Measurements from ENCODE around the gene MPDZ.
"Not testable (repeated sequence)": the region's sequence is repeated elsewhere in the genome, so short reads cannot be mapped to it uniquely, and the experiment has no call there.

MPDZ gene

DNA sequence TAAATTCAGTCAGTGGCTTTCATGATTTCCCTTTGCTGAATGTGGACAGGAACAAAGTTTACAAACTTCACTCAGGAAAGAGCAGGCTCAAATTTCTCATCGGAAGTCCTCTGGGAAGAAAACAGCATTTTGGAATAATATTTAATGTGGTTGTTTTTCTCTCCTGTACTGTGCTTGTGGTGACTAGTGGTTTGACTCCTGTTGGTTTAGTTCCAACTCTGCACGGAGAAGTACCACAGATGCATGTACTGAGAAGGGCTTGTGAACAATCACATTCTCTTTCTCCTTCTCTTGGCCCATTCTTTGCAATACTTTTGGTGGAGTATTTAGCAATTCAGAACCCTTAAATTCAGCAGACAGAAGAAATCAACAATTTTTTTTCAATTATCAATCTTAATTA lies 13.3 kb downstream of the MPDZ start:
- DNase-seq (ENCODE audit: low read depth in 2 of 2, low spot score in 1 of 2): no peak

DNA sequence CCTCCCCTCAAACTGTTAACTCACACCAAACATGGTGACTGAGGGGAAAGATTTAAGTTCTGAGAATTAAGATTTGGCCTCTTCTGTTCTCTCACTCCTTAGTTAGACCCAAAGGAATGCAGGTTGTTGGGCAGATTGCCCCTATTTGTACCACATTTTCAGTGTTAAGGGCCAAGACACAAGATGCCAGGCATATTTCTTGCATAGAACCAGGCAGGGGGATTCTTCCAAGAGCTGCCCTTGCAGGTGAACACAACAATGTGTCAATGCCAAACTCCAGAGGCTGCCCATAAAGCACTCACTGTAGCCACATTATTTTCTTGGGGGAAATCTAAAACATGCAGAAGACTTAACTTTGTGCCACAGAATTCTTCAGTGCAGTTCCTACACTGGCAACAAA lies 14.7 kb downstream of the MPDZ start:
- DNase-seq (ENCODE audit: low read depth in 2 of 2, low spot score in 1 of 2): no peak

DNA sequence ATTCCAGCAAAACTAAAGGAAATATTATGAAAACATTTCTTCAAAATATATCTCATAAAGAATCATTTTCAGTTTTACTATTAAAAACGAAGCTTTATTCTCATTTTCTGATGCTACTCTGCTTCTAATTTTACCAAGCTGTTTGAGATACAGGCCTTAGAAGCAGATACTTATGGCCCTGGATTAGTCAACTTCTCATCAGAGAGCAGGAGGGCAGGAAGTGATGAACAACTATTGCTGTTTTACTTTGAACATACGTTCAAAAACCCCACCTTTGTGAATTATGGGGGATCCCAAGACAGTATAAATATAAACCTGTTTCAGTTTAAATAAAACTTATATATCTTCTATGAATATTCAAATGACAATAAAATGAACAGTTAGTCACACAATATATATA lies 16.0 kb downstream of the MPDZ start:
- no peak for DNase-seq (ENCODE audit: low read depth in 2 of 2, low spot score in 1 of 2)

DNA sequence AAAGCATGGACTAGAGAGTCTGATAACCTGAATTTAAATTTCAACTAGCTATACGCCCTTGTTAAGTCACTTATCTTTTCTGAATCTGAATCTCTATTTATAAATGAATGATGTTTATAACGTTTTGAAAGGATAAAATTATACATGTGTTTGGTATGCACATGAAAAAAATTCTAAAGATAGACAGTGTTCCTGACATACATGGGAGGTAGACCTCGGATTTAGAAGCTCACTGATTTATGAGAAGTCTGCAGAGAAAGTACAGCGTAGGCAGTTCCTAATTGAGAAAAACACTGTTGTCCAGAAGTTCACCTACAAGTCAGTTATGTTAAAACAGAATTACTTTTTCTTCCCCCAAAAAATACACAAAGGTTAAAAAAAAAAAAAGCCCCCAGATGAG lies 26.6 kb downstream of the MPDZ start:
- DNase-seq (ENCODE audit: low read depth in 2 of 2, low spot score in 1 of 2): no peak

DNA sequence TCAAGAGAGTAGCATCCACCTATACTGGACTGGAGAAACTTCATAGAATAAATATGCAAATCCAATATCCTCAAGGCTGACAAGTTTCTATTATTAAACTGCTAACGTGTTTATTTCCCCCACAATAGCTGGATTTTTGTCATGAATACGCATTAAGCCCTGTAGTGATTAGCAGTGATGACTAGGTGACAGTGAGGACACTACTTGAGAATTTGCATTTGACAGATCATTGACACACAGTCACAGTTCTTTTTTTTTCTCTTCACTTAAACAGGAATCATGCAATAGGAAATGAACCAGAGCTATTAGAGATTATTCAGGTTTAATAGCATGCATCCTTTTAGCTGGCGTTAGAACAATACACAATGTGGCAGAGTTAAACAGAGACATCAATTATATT lies 35.3 kb downstream of the MPDZ start:
- no peak for DNase-seq (ENCODE audit: low read depth in 2 of 2, low spot score in 1 of 2)

DNA sequence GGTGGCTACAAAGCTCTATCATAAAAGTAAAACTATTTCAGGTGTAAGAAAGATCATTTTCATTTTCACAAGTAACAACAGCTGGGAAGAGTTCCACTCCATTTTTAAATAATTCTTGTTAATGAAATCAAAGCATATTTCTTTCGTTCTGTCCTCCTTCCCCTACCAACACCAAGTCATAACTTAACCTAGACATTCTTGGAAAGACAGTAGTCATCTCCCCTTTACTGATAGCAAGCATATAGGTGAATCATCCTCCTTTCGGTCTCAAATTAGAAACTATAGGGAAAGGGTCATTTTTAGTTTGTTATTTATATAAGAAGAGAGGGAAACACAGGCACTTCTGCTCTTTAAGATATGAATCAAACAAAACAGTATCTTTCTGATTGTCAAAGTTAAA lies 38.2 kb downstream of the MPDZ start:
- no peak for DNase-seq (ENCODE audit: low read depth in 2 of 2, low spot score in 1 of 2)

DNA sequence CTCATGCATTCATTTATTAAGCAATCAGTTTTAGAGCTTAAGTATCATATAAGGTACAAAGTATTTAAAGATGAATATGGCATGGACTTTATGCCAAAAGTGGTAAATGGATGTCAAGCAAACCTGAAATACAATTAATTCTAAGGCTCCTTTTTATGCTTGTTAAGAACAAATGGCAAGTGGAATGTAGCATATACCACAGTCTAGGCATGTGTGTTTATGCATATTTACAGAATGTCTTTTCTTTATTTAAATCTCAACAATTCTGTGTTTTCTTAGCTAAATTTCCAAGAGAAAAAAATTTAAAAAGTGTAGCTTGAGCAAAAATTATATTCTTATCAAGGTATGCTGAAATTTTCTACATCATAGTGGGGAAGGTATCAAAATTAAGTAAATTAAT lies 39.8 kb downstream of the MPDZ start:
- DNase-seq (ENCODE audit: low read depth in 2 of 2, low spot score in 1 of 2): no peak

DNA sequence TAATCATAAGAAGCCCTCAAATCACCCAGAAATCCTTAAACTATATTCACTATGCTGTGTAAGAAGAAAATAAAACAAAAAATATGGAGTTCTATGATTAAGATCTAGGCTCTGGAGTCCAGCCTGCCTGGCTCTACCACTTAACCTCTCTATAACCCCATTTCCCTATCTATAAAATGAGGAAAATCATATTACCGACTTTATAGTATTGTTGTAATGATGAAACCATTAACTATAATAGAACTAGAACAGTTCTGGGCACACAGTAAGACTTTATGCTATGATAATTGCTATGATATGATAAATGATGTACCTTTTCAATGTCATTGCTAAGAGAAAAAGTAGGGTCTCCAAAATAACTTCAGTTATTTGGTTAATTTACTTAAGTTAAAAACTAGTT lies 40.3 kb downstream of the MPDZ start:
- DNase-seq (ENCODE audit: low read depth in 2 of 2, low spot score in 1 of 2): no peak

DNA sequence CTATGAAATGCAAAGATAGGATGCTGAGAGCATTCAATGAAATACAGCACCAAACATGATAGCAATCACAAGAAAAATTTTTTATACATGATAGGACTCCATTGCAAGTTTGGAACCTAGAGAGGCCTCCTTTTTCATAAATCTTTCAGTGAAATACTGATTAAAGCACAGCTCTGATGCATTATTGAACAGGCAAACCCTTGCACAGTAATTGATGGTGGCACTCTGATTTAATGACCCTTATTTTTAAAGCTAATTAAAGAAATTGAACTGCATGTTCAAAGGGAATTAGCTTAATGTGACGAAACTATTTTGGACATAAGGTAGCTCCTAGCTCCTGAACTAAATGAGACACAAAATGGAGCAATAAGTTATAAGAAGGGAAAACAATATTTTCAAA lies 44.6 kb downstream of the MPDZ start:
- no peak for DNase-seq (ENCODE audit: low read depth in 2 of 2, low spot score in 1 of 2)

DNA sequence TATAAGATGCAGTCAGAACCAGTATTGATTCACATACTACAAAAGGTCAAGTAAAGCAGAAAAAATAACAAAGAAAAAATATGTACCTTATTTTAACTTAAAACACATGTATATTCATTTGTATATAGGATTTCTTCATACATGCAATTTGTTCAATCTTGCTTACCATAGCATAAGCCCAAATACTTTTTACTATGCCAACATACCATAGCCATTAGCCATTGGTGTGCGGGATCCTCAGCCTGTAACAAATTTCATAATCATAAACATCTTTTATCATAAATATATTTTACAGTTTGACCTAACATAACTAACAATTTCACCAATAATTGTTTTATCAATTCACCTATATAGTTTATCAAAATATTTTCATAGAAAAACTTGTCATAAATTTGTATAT lies 51.1 kb downstream of the MPDZ start:
- no peak for DNase-seq (ENCODE audit: low read depth in 2 of 2, low spot score in 1 of 2)

DNA sequence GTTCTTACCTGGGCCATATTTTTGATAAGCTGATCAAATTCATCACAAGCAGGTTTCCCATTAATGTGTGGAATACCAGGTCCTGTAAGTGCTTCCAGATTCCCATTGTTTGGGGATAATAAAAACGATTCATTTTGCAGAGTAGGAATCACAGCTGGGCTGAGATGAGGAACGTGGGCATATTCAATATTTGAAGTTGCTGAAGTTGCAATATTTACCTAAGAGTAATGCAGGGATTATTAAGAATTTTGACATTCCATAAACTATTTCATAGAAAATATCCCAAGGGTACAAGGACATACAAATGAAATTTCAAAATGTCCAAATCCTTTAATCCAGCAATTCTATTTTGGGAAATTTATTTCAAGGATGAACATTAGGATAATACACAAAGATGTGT lies 55.1 kb downstream of the MPDZ start:
- no peak for DNase-seq (ENCODE audit: low read depth in 2 of 2, low spot score in 1 of 2)

DNA sequence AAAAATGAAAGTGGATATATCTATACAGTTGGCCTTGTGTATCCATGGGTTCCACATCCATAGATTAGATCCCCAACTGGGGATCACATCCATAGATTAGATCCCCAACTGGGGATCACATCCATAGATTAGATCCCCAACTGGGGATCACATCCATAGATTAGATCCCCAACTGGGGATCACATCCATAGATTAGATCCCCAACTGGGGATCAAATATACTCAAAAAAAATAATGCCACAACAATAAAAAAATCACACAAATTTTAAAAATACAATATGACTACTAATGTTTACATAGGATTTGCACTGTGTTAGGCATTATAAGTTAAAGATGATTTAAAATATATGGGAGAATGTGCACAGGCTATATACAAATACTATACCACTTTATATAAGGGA lies 56.8 kb downstream of the MPDZ start:
- DNase-seq (ENCODE audit: low read depth in 2 of 2, low spot score in 1 of 2): not testable (repeated sequence)

DNA sequence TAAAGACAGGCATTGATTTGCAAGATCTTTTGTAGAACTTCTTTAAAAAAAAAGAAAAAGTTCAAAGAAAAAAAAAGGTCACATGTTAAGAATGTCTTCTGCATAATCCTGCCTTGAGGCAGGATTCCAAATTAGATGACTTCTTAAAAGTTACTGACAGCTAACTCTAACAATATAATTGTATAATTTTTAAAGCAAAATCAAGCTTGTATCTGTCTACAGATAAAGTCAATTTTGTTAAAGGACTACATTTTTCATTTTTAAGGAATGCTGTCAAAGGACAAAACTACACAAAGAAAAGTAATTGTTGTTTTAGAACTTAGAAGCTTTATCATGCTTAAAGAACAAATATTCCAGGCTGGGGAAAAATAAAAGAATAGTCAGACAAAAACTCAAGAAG lies 57.8 kb downstream of the MPDZ start:
- no peak for DNase-seq (ENCODE audit: low read depth in 2 of 2, low spot score in 1 of 2)

DNA sequence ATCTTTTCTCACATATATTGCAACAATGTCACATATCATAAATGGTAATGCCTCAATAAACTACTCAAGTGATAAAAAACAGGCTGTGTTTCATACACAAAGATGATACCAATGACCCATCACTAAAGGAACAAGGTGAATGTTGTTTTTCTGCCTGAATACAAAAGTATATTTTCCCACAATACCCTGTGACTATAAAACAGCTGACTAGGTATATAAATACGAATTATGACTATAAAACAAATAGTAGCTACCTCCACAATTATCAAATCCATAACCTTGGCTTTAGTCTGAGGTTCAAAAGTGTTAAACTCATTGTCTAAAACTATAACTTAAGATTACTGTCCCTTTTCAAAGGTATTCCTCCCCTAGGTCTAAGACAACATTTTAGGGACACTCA lies 58.7 kb downstream of the MPDZ start:
- DNase-seq (ENCODE audit: low read depth in 2 of 2, low spot score in 1 of 2): no peak

DNA sequence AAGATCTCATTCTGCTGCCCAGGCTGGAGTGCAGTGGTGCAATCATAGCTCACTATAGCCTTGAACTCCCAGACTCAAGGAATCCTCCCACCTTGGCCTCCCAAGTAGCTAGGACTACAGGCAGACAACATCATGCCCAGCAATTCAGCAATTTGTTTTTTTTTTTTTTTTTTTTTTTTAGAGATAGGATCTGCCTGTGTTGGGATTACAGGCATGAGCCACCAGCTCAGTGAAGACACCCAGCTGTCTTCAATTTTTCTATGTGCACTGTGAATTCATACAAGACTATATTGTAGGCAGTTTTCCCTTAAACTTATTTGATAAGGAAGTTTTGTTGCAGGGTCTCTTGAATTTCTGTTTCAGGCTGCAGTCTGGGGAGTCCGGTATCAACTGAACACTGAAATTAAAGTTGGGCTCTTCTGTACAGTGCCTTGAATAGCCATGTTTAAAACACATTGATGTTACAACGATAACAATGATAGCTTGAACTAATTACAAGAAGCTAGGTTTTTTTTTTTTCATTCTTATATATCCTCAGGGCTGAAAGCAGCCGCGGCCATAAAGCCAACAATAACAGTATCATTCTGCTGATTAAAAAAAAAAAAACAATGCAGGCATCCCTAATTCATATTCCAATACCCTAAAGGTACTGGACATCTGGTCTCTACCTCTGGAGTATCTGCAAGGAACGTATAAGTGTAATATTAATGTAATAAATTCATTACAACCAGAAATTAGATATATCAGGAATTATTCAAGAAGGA lies 63.5 kb downstream of the MPDZ start:
- no peak for DNase-seq (ENCODE audit: low read depth in 2 of 2, low spot score in 1 of 2)

DNA sequence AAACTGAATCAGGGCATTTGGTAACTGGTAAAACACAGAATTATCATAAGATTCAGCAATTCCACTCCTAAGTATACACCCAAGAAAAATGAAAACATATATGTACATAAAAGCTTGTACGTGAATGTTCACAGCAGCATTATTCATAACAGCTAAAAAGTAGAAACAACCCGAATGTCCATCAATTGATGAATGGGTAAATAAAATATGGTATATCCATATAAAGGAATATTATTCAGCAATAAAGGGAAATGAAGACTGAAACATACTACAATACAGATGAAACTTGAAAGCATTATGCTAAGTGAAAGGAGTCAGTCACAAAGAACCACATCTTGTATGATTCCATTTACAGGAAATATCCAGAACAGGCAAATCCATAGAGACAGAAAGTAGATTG lies 65.5 kb downstream of the MPDZ start:
- no peak for DNase-seq (ENCODE audit: low read depth in 2 of 2, low spot score in 1 of 2)

DNA sequence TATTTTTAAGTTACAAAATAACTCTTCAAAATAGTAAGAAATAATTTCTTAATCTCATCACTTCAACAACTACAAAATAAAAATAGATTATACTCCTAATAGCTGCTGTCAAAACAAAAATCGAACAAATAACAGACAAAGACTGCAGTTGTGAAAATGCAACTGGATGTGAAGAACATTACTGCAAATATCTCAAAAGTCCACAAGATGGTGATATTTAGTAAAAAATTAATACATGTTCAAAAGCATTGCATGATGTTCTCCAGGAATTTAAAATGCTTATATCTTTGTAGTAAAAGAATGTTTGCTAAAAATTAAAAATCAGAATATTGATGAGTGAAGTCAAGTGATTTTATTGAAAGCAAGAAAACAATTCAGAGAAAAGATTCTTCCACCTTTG lies 66.2 kb downstream of the MPDZ start:
- DNase-seq (ENCODE audit: low read depth in 2 of 2, low spot score in 1 of 2): no peak

DNA sequence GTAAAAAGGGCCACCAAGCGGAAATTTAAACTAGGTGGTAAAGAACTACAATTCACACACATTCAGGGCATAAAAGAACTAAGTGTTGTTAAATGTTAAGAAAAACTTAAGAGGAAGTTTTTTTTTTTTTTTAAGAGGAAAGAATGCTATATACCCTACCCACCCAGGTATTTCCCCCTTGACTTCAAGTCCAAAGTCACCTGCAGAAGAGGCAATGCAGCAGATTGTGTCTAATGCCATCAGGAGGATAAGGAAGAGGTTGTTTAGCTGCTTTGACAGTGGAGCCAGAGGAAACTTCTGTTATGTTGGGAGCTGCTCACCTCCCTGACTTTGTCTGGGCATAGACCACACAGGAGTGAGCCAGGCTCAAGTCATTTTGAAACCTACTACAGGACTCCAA lies 69.2 kb downstream of the MPDZ start:
- no peak for DNase-seq (ENCODE audit: low read depth in 2 of 2, low spot score in 1 of 2)

DNA sequence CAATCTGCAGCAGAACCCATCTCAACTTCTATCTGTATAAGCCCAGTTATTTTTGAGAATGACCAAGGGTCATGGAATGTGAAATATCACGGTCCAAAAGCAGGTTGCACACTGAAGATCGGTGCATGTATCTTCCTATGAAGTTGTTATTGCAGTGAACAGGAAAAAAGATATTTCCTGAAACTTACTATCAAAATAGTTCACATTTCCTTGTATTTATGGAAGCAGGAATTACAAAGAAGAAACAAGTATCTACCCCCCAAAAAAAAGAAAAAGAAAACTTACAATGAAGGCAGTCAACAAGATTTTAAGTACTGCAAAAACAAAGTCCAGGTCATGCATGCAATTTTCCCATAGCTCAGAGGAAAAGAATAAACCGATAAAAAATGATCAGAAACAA lies 70.0 kb downstream of the MPDZ start:
- DNase-seq (ENCODE audit: low read depth in 2 of 2, low spot score in 1 of 2): no peak

DNA sequence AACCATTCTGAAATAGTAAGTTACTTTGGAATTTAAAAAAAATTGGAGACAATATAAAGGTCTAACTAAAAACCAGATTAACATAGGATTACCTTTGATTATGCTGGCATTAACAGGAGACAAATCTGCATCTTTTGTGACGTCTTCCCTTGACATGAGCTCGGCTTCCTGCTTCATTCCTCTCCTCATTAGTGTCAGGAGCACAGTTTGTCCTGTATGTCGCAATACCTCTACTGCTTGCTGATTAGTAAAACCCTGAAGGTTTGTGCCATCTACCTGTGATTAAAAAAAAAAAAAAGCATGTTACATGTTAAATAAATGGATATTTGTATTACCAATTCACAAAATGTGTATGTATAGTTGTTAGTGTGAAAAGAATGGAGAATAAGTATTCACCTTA lies 73.7 kb downstream of the MPDZ start:
- no peak for DNase-seq (ENCODE audit: low read depth in 2 of 2, low spot score in 1 of 2)

DNA sequence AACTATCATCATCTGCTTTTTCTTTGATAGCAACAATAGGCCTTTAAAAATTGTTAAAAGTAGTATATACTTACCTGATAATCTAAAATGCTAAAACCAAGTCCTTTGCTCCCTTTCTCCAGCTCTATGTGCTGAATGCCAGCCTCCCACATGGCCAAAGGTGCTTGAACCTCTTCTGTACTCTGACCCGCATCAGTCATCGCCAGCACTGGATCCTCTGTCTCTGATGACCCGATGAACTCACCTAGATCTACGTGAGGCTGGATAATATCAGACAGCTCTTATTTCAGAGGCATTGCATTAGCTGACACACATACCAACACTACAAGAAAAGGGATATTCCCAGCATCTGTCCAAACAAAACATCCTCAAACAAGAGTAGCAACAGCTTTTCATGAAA lies 89.5 kb downstream of the MPDZ start:
- no peak for DNase-seq (ENCODE audit: low read depth in 2 of 2, low spot score in 1 of 2)

DNA sequence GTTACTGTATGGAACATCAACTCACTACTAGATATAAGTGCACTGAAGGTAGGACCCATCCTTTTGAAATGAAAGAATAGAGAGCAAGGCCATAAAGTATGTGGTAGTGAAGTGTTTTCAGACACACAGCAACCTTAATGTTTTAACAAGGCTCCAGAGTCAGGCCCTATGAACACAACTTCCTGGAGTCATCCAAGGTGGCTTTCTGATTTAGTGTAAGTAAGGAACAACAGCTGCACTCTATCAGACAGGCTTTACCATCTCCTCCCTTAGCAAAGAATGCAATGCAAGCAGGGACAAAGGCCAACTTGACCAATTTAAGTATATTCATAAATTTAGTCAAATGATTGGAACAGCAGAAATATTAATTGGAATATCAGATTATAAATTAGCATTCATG lies 90.1 kb downstream of the MPDZ start:
- DNase-seq (ENCODE audit: low read depth in 2 of 2, low spot score in 1 of 2): no peak

DNA sequence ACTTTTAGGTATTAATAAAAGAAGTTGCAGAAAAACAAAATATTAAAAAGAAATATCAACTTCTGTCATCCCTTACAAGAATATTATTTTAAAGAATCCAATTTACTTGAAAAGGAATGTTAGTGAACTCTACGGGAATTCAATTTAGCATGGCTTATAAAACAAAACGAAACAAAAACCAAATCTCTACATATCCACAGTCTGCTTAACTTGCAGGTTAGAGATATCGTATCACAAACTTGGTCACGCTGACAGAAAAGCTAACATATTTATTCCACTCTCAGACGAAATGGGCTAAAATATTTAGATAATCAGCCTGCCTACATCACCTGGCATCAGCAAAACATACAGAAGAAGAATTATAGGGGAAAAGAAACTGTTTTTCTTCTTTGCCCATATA lies 92.7 kb downstream of the MPDZ start:
- no peak for DNase-seq (ENCODE audit: low read depth in 2 of 2, low spot score in 1 of 2)

DNA sequence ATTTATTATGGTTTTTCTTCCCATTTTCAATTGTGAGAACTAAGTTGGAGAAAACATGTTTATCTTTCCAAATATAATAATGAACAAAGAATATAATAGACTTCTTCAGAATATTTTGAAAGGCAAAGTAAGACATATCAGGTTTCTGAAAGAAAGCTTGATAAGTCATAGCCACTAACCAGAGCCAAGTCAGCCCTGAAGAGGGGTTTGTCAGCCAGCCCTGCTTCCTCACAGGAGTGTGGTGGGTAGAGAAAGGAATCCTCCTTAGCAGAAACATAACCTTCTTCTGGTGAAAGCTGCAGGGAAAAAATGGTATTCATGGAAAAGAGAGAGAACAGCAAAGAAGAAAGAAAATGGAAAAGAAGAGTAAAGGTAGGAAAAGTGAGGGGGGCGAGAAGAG lies 93.4 kb downstream of the MPDZ start:
- DNase-seq (ENCODE audit: low read depth in 2 of 2, low spot score in 1 of 2): no peak

All from stimulated activated CD8-positive, alpha-beta memory T cell treated with anti-CD3 and anti-CD28 coated beads, Interleukin-4, amount 100 ng/mL, for 1 hour (primary cell).